ENCODE results near the gene PTPRB. TPM values are rescaled to one million over a fixed set of nuclear protein-coding genes. Genes with fewer than 3 reads are reported as not detected.

The PTPRB gene
- total and polyA plus RNA-seq, 2 of the 4 experiments (the other 2 are of a cell fraction): 4.1 to 6.5 TPM

DNA sequence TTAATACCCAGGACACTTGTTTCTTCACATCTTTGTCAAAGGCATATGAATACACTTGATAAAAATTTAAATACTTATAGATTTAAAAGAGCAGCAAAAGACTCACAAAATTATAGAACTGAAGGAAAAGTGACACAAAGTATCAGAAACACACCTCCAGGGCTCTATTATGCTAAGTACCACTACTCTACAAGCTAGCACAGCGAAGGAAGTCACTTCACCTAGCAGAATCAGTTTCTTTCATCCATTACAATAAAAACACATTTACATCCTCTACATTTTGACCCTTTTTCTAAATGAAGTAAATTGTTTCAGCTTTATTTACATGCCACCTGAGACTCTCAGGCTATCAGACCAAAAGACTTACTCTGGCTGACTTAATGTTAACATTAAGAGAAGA is 26.6 kb upstream of the PTPRB start:
- Histone ChIP-seq H4K91ac (ENCODE audit: insufficient read depth, low read depth, low read length) (no peak overlapping the region), H3K18ac (ENCODE audit: low read depth, low read length) (no peak overlapping the region), H3K27me3 (ENCODE audit: control insufficient read depth, insufficient read depth, low read length) (no peaks in the 10 kb centered on the region), H2BK20ac (ENCODE audit: low read depth, low read length) (no peak overlapping the region), H3K79me1 (ENCODE audit: low read depth in 1 of 2, low read length in 2 of 2) (no peaks in the 10 kb centered on the region), H3K36me3 (ENCODE audit: control insufficient read depth, insufficient read depth, low read length) (no peaks in the 10 kb centered on the region), H3K27ac (ENCODE audit: insufficient read depth, low read length) (no peak overlapping the region), H2BK5ac (ENCODE audit: low read depth, low read length, poor library complexity, severe bottlenecking) (no peak overlapping the region), H3K14ac (replicated peaks; ENCODE audit: low read depth, low read length) (no peak overlapping the region), H4K5ac (ENCODE audit: low read depth, low read length) (no peak overlapping the region), H3K56ac (ENCODE audit: extremely low read depth, insufficient read depth, low read length) (no peak overlapping the region), H3K9ac (ENCODE audit: low read depth, low read length) (no peak overlapping the region), H2AK5ac (ENCODE audit: low read depth, low read length) (no peak overlapping the region), H2BK15ac (ENCODE audit: low read depth, low read length) (no peak overlapping the region), H3K4ac (ENCODE audit: low read depth, low read length) (no peak overlapping the region), H2BK120ac (ENCODE audit: low read depth, low read length) (no peak overlapping the region), H4K8ac (ENCODE audit: low read depth in 2 of 2, low read length in 2 of 2) (no peak overlapping the region), H3K4me2 (ENCODE audit: low read depth, low read length) (no peak overlapping the region), H3K4me1 (ENCODE audit: control insufficient read depth, insufficient read depth, low read length) (no peaks in the 10 kb centered on the region), H2AK9ac (replicated peaks; ENCODE audit: low read depth, low read length, poor library complexity) (no peak overlapping the region), H3K4me3 (ENCODE audit: insufficient read depth, low read depth, low read length) (no peak overlapping the region), H3K9me1 (ENCODE audit: insufficient read depth, low read length) (no peaks in the 10 kb centered on the region), H4K20me1 (ENCODE audit: insufficient read depth, low read length) (no peaks in the 10 kb centered on the region), H2AFZ (replicated peaks; ENCODE audit: low read length, poor library complexity) (no peak overlapping the region), H3K23ac (ENCODE audit: low read depth, low read length) (no peak overlapping the region), H3K9me3 (ENCODE audit: control insufficient read depth, insufficient read depth, low read length) (no peaks in the 10 kb centered on the region)
- no TSS peak for BruUV-seq (replicated peaks)
- DNase-seq: no peak
- TF ChIP-seq MAZ (IDR thresholded peaks at IDR 0.05; ENCODE audit: borderline replicate concordance, low read depth, low read length) (no peak), RAD21 (IDR thresholded peaks at IDR 0.05; ENCODE audit: low read length) (no peak), BHLHE40 (IDR thresholded peaks at IDR 0.05; ENCODE audit: low read depth, low read length) (no peak), MXI1 (IDR thresholded peaks at IDR 0.05; ENCODE audit: borderline replicate concordance, low read depth, low read length) (no peak)
- dilution Hi-C loops (cut with HindIII; ENCODE audit: low sequenced_read_pairs, unreplicated experiment) (no loop called here), intact Hi-C loops (cut with micrococcal nuclease) (no loop called here), in situ Hi-C loops (cut with MboI; ENCODE audit: low sequenced_read_pairs) (no loop called here)
- ATAC-seq (ENCODE audit: low read depth): no peak
- ChIA-PET POLR2A (ENCODE audit: unreplicated experiment) (no interaction called here), CTCF (no interaction called here)
- no CpG with 5 or more reads among the region's 1 CpG for WGBS, 2 experiments (ENCODE audit: extremely low coverage in 2 of 2, insufficient read length in 1 of 2)
